HG03558 (cell line): ENCODE results near the gene PPP2R2C.

Experiments used
- ATAC-seq: cut with Tn5 transposase; IDR thresholded peaks from one replicate; pipeline ENCODE4 v1.9.1; 2021; ENCODE audit warnings: moderate number of reproducible peaks; ENCODE audit not compliant: unreplicated experiment; ENCODE audit errors: extremely low read depth

The PPP2R2C gene

GRCh38 chr4:6369924-6370645 is 102.3 kb downstream of the PPP2R2C start:
- ATAC-seq, result no peak

- no peak for ATAC-seq
These were observed 102.9 kb downstream of the PPP2R2C start for GRCh38 chr4:6369511-6369910.

GRCh38 chr4:6369035-6369434 is 103.4 kb downstream of the PPP2R2C start:
- ATAC-seq, result no peak

- ATAC-seq, result no peak
These were observed 103.8 kb downstream of the PPP2R2C start for GRCh38 chr4:6368601-6369000.

DNA sequence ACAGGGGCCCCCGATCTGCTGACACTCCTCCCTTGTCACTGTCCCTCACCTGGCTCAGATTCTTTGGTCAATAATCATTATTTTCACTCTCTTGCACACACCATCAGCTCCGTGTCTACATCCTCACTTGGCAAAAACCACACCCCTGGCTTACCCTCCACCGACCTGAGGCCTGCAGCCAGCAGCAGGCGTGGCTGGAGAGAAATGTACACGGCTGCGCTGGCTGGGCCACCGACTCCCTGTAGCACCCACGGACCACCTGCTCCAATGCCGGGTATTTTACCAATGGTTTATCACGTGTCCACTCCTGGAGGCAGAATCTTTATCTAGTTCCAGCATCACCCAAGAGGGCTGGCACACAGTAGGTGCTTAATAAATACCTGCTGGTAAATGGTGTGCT is 104.3 kb downstream of the PPP2R2C start:
- no peak for ATAC-seq

DNA sequence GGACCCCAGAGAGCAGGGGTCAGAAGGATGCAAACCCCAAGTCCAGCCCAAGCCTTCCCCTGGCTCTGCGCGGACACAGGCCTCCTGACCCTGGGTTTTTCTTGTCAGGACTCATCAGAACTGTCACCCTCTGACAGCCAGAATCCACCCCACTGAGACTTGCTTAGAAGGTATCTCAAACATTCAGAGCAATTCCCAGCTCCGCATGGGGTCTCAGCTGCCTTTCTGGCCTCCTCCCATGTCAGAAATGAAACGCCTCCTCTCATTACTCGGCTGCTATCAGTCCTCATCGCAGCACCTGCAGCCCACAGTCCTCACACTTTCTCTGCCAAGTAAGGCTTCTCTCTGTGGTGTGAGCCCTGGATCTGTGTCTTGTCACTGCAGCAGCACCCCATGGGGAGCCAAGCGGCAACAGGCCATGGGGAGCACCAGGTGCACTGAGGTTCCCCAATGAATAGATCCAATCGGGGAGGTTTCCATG is 105.0 kb downstream of the PPP2R2C start:
- no peak for ATAC-seq

- ATAC-seq, result no peak
These were observed 105.8 kb downstream of the PPP2R2C start for GRCh38 chr4:6366581-6366980.

DNA sequence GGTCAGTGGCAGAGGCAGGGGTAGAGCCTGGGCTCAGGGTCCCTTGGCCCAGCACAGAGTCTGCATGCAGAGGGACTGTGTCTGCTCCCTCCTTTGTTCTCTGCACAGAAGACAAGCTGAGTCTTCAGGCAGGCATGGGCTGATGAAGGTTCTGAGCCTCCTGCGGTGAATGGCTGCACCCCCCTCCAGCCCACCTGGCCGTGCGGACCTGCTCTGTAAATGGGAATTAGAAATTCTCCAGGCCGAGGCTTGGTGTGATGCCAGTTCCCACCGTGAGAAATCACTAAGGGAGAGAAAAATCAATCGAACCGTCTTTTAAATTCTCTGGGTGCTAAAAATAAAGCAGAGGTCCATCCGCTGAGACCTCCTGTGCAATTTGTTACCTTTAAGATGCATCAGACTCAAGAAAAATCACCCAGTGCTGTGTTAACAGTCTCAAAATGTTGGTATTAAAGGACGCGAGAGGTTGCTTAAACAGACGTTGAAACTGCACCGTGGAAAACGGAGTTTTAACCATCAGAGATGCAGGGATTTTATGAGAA is 106.8 kb downstream of the PPP2R2C start:
- no peak for ATAC-seq

DNA sequence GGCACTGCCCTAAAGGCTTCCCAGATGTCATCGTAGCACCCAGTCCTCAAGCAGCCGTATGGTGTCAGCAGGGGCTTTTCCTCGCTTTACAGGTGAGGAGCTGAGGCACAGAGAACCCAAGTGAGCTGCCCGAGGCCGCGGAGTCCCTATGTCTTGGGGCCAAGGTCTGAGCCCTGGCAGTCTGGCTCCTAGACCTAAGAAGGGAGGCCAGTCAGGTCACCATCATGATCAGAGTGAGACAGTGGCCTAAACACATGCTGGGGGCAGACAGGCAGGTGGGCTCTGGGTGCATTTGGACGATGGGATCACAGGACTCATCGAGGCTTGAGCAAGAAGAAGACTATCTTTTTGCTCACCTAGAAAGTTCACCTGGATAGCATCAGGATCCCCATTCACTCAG is 107.8 kb downstream of the PPP2R2C start:
- ATAC-seq, result no peak

DNA sequence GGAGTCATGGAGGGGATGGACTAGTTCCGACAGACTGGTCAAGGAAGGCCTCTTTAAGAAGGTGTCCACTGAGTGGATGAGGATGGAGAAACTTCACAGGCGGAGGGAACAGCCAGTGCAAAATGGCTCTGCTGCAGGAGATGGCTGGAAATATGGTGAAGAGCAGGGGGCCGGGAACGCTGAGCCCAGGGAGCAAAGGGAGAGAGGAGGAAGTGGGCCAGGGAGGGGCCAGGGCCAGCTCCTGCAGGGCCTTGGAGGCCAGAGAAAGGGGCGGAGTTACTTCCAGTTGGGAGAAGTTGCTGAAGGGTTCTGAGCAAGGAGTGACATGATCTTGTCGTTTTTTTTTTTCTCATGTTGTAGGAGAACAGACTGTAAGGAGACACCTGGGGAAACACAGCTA is 108.3 kb downstream of the PPP2R2C start:
- no peak for ATAC-seq

DNA sequence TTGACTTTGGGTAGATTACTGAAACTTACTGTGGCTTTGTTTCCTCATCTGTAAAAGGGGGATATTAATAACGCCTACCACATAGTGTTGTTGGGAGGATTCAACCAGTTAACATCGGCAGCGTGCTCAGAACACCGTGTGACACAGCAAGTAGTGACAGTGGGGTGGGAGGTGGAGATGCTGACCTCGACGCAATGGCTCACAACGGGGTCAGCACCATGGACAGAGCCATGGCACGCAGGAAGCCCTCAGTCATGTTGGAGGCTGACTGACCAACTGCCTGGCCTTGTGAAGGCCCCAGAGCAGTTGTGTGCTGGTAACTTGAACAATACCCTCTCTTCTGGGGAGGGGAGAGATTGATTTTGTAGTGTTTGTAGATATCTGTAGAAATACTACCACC is 109.5 kb downstream of the PPP2R2C start:
- ATAC-seq, result no peak

GRCh38 chr4:6362243-6362885 is 110.0 kb downstream of the PPP2R2C start:
- ATAC-seq, result no peak

DNA sequence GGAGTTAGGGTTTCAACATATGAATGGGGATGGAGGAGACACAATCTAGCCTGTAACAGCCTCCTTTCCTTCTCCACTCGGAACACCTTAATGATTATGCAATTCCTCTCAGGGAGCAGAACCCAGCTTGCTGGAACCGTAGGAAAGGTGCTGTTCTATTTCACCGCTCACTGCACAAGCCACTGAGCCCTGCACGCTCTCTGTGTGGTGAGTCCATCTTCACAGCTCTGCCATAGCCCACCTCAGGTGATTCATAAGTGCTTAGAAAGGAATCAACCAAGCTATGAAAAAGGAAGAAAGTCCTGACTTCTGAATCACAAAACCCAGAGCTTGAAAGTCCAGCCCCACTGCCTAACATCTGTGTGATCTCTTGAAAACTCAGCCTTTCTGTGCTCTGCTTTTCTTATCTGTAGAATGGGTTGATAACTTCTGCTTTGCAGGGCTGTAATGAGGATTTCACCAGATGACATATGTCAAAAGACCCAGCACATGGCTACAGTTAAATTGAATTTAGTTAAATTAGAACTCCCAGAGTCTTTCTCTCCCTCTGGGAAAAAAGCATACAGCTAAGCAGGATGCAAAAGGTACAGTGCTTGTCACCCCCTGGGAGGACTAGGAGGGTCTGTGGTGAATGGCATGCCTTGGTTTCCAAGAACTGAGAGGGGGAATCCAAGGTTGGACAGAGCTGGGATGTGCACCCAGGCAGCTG is 111.2 kb downstream of the PPP2R2C start:
- no peak for ATAC-seq

- ATAC-seq, result no peak
These were observed 112.0 kb downstream of the PPP2R2C start for GRCh38 chr4:6360385-6360784.

GRCh38 chr4:6359536-6360308 is 112.7 kb downstream of the PPP2R2C start:
- no peak for ATAC-seq

- no peak for ATAC-seq
These were observed 114.9 kb downstream of the PPP2R2C start for GRCh38 chr4:6357476-6357875.

GRCh38 chr4:6356076-6356560 is 116.3 kb downstream of the PPP2R2C start:
- ATAC-seq, result no peak

GRCh38 chr4:6355052-6355451 is 117.4 kb downstream of the PPP2R2C start:
- no peak for ATAC-seq

DNA sequence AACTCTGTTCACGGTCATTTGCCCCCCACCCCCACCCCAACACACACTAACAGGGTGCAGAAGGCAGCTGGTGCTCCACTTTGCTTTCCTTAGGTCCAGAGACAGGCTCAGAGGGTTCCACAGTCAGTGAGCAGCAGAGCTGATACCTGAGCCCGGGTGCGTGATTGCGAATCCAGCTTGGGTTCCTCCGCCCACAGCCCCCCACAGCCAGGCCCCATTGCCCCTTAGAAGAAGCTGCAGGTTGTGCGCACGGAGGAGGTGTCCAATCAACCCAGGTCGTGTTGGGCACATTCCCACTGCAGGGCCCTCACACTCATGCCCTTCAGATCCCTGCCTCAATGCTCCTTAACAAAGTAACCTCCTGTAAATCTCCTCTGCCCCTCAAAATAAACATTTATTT is 117.8 kb downstream of the PPP2R2C start:
- no peak for ATAC-seq

GRCh38 chr4:6354119-6354518 is 118.3 kb downstream of the PPP2R2C start:
- ATAC-seq, result no peak
